OCI-LY7 (cell line): ENCODE measurements around the gene KIF6. TPM values are rescaled to one million over a fixed set of nuclear protein-coding genes. Genes with fewer than 3 reads are reported as not detected.

Experiments used
- BruUV-seq: library from RNA; stranded (reverse); fragments of 400-500 nt; replicated peaks from 2 replicates; lab custom pipeline; 2021; lab: Mats Ljungman, UMichigan
- CTCF ChIA-PET: fragments of 300-600 bp; sonication (Branson Sonifier 250); formaldehyde crosslinking; loops from one replicate; lab custom pipeline; 2022; ENCODE audit warnings: antibody characterized with exemption; ENCODE audit not compliant: unreplicated experiment; lab: Charles Lee
- POLR2A ChIA-PET: fragments of 300-600 bp; sonication (Branson Sonifier 250); formaldehyde crosslinking; loops from one replicate; lab custom pipeline; 2022; ENCODE audit warnings: antibody characterized with exemption; lab: Charles Lee
- DNase-seq: peaks from one replicate; pipeline ENCODE4 v3.0.0-alpha.2; 2015; ENCODE audit warnings: low spot score
- H2AFZ ChIP-seq: fragments of 200-600 bp; sonication (generic), shearing (Covaris generic); 2 replicates; pipeline ENCODE4 v1.6.1; 2014; ENCODE audit warnings: mild to moderate bottlenecking, antibody characterized with exemption, low read length, moderate library complexity
- H3K27ac ChIP-seq: fragments of 200-600 bp; sonication (generic); 2 replicates; pipeline ENCODE4 v1.5.1; 2014; ENCODE audit warnings: mixed run types, low read depth, mild to moderate bottlenecking, moderate library complexity, low read length, inconsistent platforms; ENCODE audit not compliant: poor library complexity, severe bottlenecking
- H3K36me3 ChIP-seq: fragments of 200-600 bp; sonication (generic); 2 replicates; pipeline ENCODE4 v1.6.1; 2014; ENCODE audit warnings: mild to moderate bottlenecking, antibody characterized with exemption, low read length, moderate library complexity, mixed read lengths; ENCODE audit not compliant: insufficient read depth
- H3K4me1 ChIP-seq: fragments of 200-600 bp; sonication (generic); 2 replicates; pipeline ENCODE4 v1.5.1; 2014; ENCODE audit warnings: mild to moderate bottlenecking, low read length; ENCODE audit not compliant: insufficient read depth, poor library complexity, severe bottlenecking
- H3K4me2 ChIP-seq: fragments of 200-600 bp; sonication (generic); 2 replicates; pipeline ENCODE4 v1.6.1; 2014; ENCODE audit warnings: mild to moderate bottlenecking, low read length
- H3K4me3 ChIP-seq: fragments of 200-600 bp; sonication (generic); 2 replicates; pipeline ENCODE4 v1.5.1; 2014; ENCODE audit warnings: mild to moderate bottlenecking, low read depth, low read length; ENCODE audit not compliant: poor library complexity, severe bottlenecking
- H3K79me2 ChIP-seq: fragments of 200-600 bp; sonication (generic); 2 replicates; pipeline ENCODE4 v1.6.1; 2016; ENCODE audit warnings: low read depth, mild to moderate bottlenecking, low read length, moderate library complexity, mixed read lengths; ENCODE audit not compliant: insufficient read depth
- H3K9me2 ChIP-seq: fragments of 200-600 bp; sonication (generic); 2 replicates; pipeline ENCODE4 v1.6.1; 2016; ENCODE audit warnings: mild to moderate bottlenecking, low read length, mixed read lengths; ENCODE audit not compliant: insufficient read depth
- H3K9me3 ChIP-seq: fragments of 200-600 bp; sonication (generic); 2 replicates; pipeline ENCODE4 v1.6.1; 2014; ENCODE audit warnings: mild to moderate bottlenecking, mixed run types, low read length, mixed read lengths
- H4K20me1 ChIP-seq: fragments of 200-600 bp; sonication (generic); 2 replicates; pipeline ENCODE4 v1.6.1; 2014; ENCODE audit warnings: mild to moderate bottlenecking, antibody characterized with exemption, low read length, moderate library complexity, mixed read lengths; ENCODE audit not compliant: insufficient read depth
- CTCF ChIP-seq: fragments of 200-600 bp; sonication (generic); conservative IDR thresholded peaks from 2 replicates; pipeline ENCODE4 v1.5.1; 2014; ENCODE audit warnings: mild to moderate bottlenecking, antibody characterized with exemption, low read length, moderate library complexity, mixed read lengths
- EZH2phosphoT487 ChIP-seq: fragments of 200-600 bp; sonication (generic); IDR thresholded peaks from 2 replicates; pipeline ENCODE4 v1.6.1; 2018; ENCODE audit warnings: low read depth, borderline replicate concordance, mild to moderate bottlenecking, mixed run types, antibody characterized with exemption, low read length, moderate library complexity, mixed read lengths
- intact Hi-C: fragments of 100-400 bp; cut with micrococcal nuclease; formaldehyde crosslinking; loops from one replicate; pipeline ENCODE4 v1.10.0; 2022; ENCODE audit not compliant: unreplicated experiment
- total RNA-seq, 2 experiments: library from RNA; depleted of rRNA in 1 of 2; stranded (reverse); fragments of >200 nt in 1 of 2; shearing (Covaris generic) in 1 of 2; gene quantifications; 2 replicates each; pipeline ENCODE4 v1.2.3, GENCODE V29; 2014 to 2022

The KIF6 gene
- total RNA-seq, 2 experiments from 2014 or later = not detected

GRCh38 chr6:39688494-39688893 lies 36.7 kb downstream of the KIF6 start:
- Histone ChIP-seq H2AFZ (no peak overlapping the region), H3K79me2 (no peaks in the 10 kb centered on the region), H4K20me1 (no peaks in the 10 kb centered on the region), H3K4me3 (no peak overlapping the region), H3K36me3 (no peaks in the 10 kb centered on the region), H3K9me2 (0 out of 2 replicates have a peak, but pooled peaks cover 3% of the 10 kb centered on the region), H3K9me3 (no peaks in the 10 kb centered on the region), H3K4me1 (no peaks in the 10 kb centered on the region), H3K27ac (no peak overlapping the region), H3K4me2 (no peak overlapping the region)
- intact Hi-C loops = no loop called here
- POLR2A ChIA-PET = no interaction called here
- no peak for DNase-seq
- no TSS peak for BruUV-seq
- TF ChIP-seq EZH2phosphoT487 (no peak), CTCF (no peak)
- CTCF ChIA-PET = no interaction called here

- Histone ChIP-seq H4K20me1 (no peaks in the 10 kb centered on the region), H3K4me2 (no peak overlapping the region), H3K4me3 (no peak overlapping the region), H3K9me2 (0 out of 2 replicates have a peak, but pooled peaks cover 3% of the 10 kb centered on the region), H2AFZ (no peak overlapping the region), H3K27ac (no peak overlapping the region), H3K36me3 (no peaks in the 10 kb centered on the region), H3K9me3 (no peaks in the 10 kb centered on the region), H3K79me2 (no peaks in the 10 kb centered on the region), H3K4me1 (no peaks in the 10 kb centered on the region)
- ChIA-PET CTCF (no interaction called here), POLR2A (interaction anchor here (0.6 to 0.7 kb wide), 2 partner anchors 23 to 414 kb away, joined by 3 to 4 read pairs; no protein-coding TSS in a partner anchor)
- BruUV-seq = no TSS peak
- TF ChIP-seq CTCF (no peak), EZH2phosphoT487 (no peak)
- DNase-seq = no peak
- intact Hi-C loops = no loop called here
These were observed 38.2 kb downstream of the KIF6 start for GRCh38 chr6:39686976-39687375.

- Histone ChIP-seq H2AFZ (no peak overlapping the region), H3K4me1 (no peaks in the 10 kb centered on the region), H3K9me3 (no peaks in the 10 kb centered on the region), H3K27ac (no peak overlapping the region), H3K9me2 (0 out of 2 replicates have a peak, but pooled peaks cover 3% of the 10 kb centered on the region), H4K20me1 (no peaks in the 10 kb centered on the region), H3K4me2 (no peak overlapping the region), H3K4me3 (no peak overlapping the region), H3K36me3 (no peaks in the 10 kb centered on the region), H3K79me2 (no peaks in the 10 kb centered on the region)
- no TSS peak for BruUV-seq
- CTCF ChIA-PET = no interaction called here
- intact Hi-C loops = no loop called here
- POLR2A ChIA-PET = no interaction called here
- DNase-seq = no peak
- TF ChIP-seq CTCF = no peak
- no peak for TF ChIP-seq EZH2phosphoT487
These were observed 39.3 kb downstream of the KIF6 start for GRCh38 chr6:39685938-39686337.
